GM23338 (cell line): Measurements from ENCODE around the gene SEZ6. TPM values are rescaled to one million over a fixed set of nuclear protein-coding genes. Genes with fewer than 3 reads are reported as not detected.

Source experiments
- ATAC-seq: fragments of 200-7000 bp; cut with Tn5 transposase; 3 replicates; pipeline ENCODE4 v1.9.1; 2020
- DNase-seq: peaks from one replicate; pipeline ENCODE4 v3.0.0-alpha.2; 2015; ENCODE audit warnings: low spot score
- H2AFZ ChIP-seq: fragments of 200-600 bp; sonication (generic); 2 replicates; pipeline ENCODE4 v1.8.0; 2016; ENCODE audit warnings: antibody characterized with exemption, mild to moderate bottlenecking, moderate library complexity
- H3F3A ChIP-seq: fragments of 200-600 bp; sonication (generic); replicated peaks from 2 replicates; pipeline ENCODE4 v1.8.0; 2017; ENCODE audit warnings: antibody characterized with exemption, mixed run types, low read depth
- H3K27ac ChIP-seq: fragments of 200-600 bp; sonication (generic); 2 replicates; pipeline ENCODE4 v1.6.1; 2016; ENCODE audit warnings: low read depth
- H3K27me3 ChIP-seq: fragments of 200-600 bp; sonication (generic); 2 replicates; pipeline ENCODE4 v1.8.0; 2016; ENCODE audit warnings: mild to moderate bottlenecking, mixed run types, moderate library complexity; ENCODE audit not compliant: insufficient read depth
- H3K36me3 ChIP-seq: fragments of 200-600 bp; sonication (generic); 2 replicates; pipeline ENCODE4 v1.8.0; 2016; ENCODE audit warnings: mild to moderate bottlenecking; ENCODE audit not compliant: insufficient read depth
- H3K4me1 ChIP-seq: fragments of 200-600 bp; sonication (generic); 2 replicates; pipeline ENCODE4 v1.8.0; 2016; ENCODE audit warnings: mild to moderate bottlenecking, moderate library complexity; ENCODE audit not compliant: insufficient read depth
- H3K4me2 ChIP-seq: fragments of 200-600 bp; sonication (generic); 2 replicates; pipeline ENCODE4 v1.7.1; 2017; ENCODE audit warnings: mixed run types
- H3K4me3 ChIP-seq: fragments of 200-600 bp; sonication (generic); 2 replicates; pipeline ENCODE4 v1.6.1; 2016; ENCODE audit warnings: mixed run types
- H3K79me2 ChIP-seq: fragments of 200-600 bp; sonication (generic); replicated peaks from 2 replicates; pipeline ENCODE4 v1.8.0; 2017; ENCODE audit warnings: mild to moderate bottlenecking; ENCODE audit not compliant: insufficient read depth
- H3K9me2 ChIP-seq: fragments of 200-600 bp; sonication (generic); 2 replicates; pipeline ENCODE4 v1.8.0; 2017; ENCODE audit not compliant: insufficient read depth
- H4K20me1 ChIP-seq: fragments of 200-600 bp; sonication (generic); replicated peaks from 2 replicates; pipeline ENCODE4 v1.8.0; 2017; ENCODE audit warnings: mild to moderate bottlenecking; ENCODE audit not compliant: insufficient read depth
- H3K27ac Mint-ChIP-seq: 2 replicates; pipeline ENCODE4 v1.8.0; 2020; ENCODE audit warnings: inconsistent platforms, mild to moderate bottlenecking, moderate library complexity, mixed read lengths
- H3K27me3 Mint-ChIP-seq: 3 replicates; pipeline ENCODE4 v1.8.0; 2022; ENCODE audit warnings: low read depth, mild to moderate bottlenecking, moderate library complexity, mixed read lengths, inconsistent platforms; ENCODE audit not compliant: insufficient read depth, poor library complexity
- H3K36me3 Mint-ChIP-seq: 3 replicates; pipeline ENCODE4 v1.8.0; 2021; ENCODE audit warnings: low read depth, mild to moderate bottlenecking, inconsistent platforms, moderate library complexity, mixed read lengths
- H3K4me1 Mint-ChIP-seq: 3 replicates; pipeline ENCODE4 v1.8.0; 2020; ENCODE audit warnings: mild to moderate bottlenecking, inconsistent platforms, mixed read lengths
- H3K4me3 Mint-ChIP-seq: 3 replicates; pipeline ENCODE4 v1.8.0; 2021; ENCODE audit warnings: moderate library complexity, mild to moderate bottlenecking, inconsistent platforms, mixed read lengths
- H3K9me3 Mint-ChIP-seq: 3 replicates; pipeline ENCODE4 v1.8.0; 2020; ENCODE audit warnings: moderate library complexity, mild to moderate bottlenecking, inconsistent platforms, mixed read lengths
- CREB1 ChIP-seq: fragments of 250-450 bp; sonication (Bioruptor Pico); IDR thresholded peaks from 2 replicates; pipeline ENCODE4 v1.5.0; 2020; ENCODE audit warnings: low read depth, mild to moderate bottlenecking, moderate library complexity
- CTCF ChIP-seq, 2 experiments: fragments of 200-600 bp in 1 of 2; sonication (generic) in 1 of 2; conservative IDR thresholded peaks; 2 replicates each; pipeline versions ENCODE4 v1.5.1 to v1.6.1; 2016 to 2017; ENCODE audit warnings: antibody characterized with exemption in 2 of 2, low read depth in 2 of 2, mild to moderate bottlenecking in 2 of 2, moderate library complexity in 1 of 2
- ETS1 ChIP-seq: IDR thresholded peaks from 2 replicates; pipeline ENCODE4 v1.6.1; 2016; ENCODE audit warnings: antibody characterized with exemption
- EZH2 ChIP-seq: fragments of 200-600 bp; sonication (generic); IDR thresholded peaks from one replicate; pipeline ENCODE4 v1.8.0; 2017; ENCODE audit warnings: antibody characterized with exemption, mild to moderate bottlenecking, low read depth; ENCODE audit not compliant: unreplicated experiment
- EZH2phosphoT487 ChIP-seq: fragments of 200-600 bp; sonication (generic); IDR thresholded peaks from one replicate; pipeline ENCODE4 v1.8.1; 2018; ENCODE audit warnings: antibody characterized with exemption; ENCODE audit not compliant: unreplicated experiment
- JUNB ChIP-seq: IDR thresholded peaks from one replicate; pipeline ENCODE4 v1.6.1; 2016; ENCODE audit warnings: antibody characterized with exemption; ENCODE audit not compliant: unreplicated experiment
- NANOG ChIP-seq: IDR thresholded peaks from 2 replicates; pipeline ENCODE4 v1.6.1; 2016; ENCODE audit warnings: antibody characterized with exemption, borderline replicate concordance
- POLR2AphosphoS5 ChIP-seq: IDR thresholded peaks from 2 replicates; pipeline ENCODE4 v1.6.1; 2016; ENCODE audit warnings: antibody characterized with exemption, low read depth
- REST ChIP-seq: IDR thresholded peaks from one replicate; pipeline ENCODE4 v1.6.1; 2018; ENCODE audit warnings: antibody characterized with exemption; ENCODE audit not compliant: unreplicated experiment
- STAT1 ChIP-seq: IDR thresholded peaks from one replicate; pipeline ENCODE4 v1.6.1; 2016; ENCODE audit warnings: antibody characterized with exemption; ENCODE audit not compliant: unreplicated experiment
- ZNF114 ChIP-seq: fragments of 250-450 bp; sonication (Bioruptor Pico); IDR thresholded peaks from 2 replicates; pipeline ENCODE4 v1.5.0; 2020; ENCODE audit warnings: mild to moderate bottlenecking, moderate library complexity
- ZNF331 ChIP-seq: fragments of 250-450 bp; sonication (Bioruptor Pico); IDR thresholded peaks from 2 replicates; pipeline ENCODE4 v1.5.0; 2020; ENCODE audit warnings: low read depth, mild to moderate bottlenecking, moderate library complexity
- ZNF462 ChIP-seq: fragments of 250-450 bp; sonication (Bioruptor Pico); IDR thresholded peaks from 2 replicates; pipeline ENCODE4 v1.5.0; 2020; ENCODE audit warnings: mild to moderate bottlenecking, moderate library complexity
- polyA plus RNA-seq: library from polyadenylated mRNA; unstranded; fragments of >200 nt; fragmentation: Nextera tagmentation; extraction: Ambion mirVana; gene quantifications from 2 replicates; pipeline ENCODE4 v1.2.1, GENCODE V29; 2016
- total RNA-seq: library from RNA; depleted of rRNA; stranded (reverse); fragments of >200 nt; shearing (Covaris generic); gene quantifications from 2 replicates; pipeline ENCODE4 v1.2.3, GENCODE V29; 2014

SEZ6 gene
- total and polyA plus RNA-seq, 2 experiments from 2014 or later: 1.0 to 6.5 TPM

GRCh38 chr17:28989028-28989427 lies 16.8 kb downstream of the SEZ6 start:
- peaks cover 10% of the 10 kb centered on the region for H3K27me3 Mint-ChIP-seq
- no peaks in the 10 kb centered on the region for H4K20me1 ChIP-seq
- no peak overlapping the region for H3K27ac Mint-ChIP-seq
- ATAC-seq: no peak
- H3K9me2 ChIP-seq: no peaks in the 10 kb centered on the region
- no peak overlapping the region for H3K4me2 ChIP-seq
- no peak overlapping the region for H3K27ac ChIP-seq
- H3K4me3 ChIP-seq: no peak overlapping the region
- H3F3A ChIP-seq: peaks cover 5% of the 10 kb centered on the region; the same call in 1 of the 2 replicates
- H3K4me1 Mint-ChIP-seq: peaks cover 24% of the 10 kb centered on the region
- no peak overlapping the region for H3K4me3 Mint-ChIP-seq
- peaks cover 19% of the 10 kb centered on the region for H3K4me1 ChIP-seq
- DNase-seq: no peak
- no peak overlapping the region for H2AFZ ChIP-seq
- no peaks in the 10 kb centered on the region for H3K27me3 ChIP-seq
- no peak for TF ChIP-seq ZNF331 (CRISPR knock-in tag)
- no peak for TF ChIP-seq ZNF462
- TF ChIP-seq ETS1: no peak
- TF ChIP-seq JUNB: no peak
- no peak for TF ChIP-seq REST
- no peak for TF ChIP-seq NANOG
- no peak for TF ChIP-seq POLR2AphosphoS5
- no peak for TF ChIP-seq ZNF114 (CRISPR knock-in tag)
- no peak for TF ChIP-seq EZH2phosphoT487
- no peak for TF ChIP-seq STAT1
- TF ChIP-seq CREB1 (CRISPR knock-in tag): no peak
- no peak for TF ChIP-seq CTCF (conservative IDR thresholded peaks at IDR 0.05; ENCODE audit: low read depth in 2 of 2)
- TF ChIP-seq EZH2: no peak
- no peaks in the 10 kb centered on the region for H3K79me2 ChIP-seq
- no peaks in the 10 kb centered on the region; the same call in 2 of the 3 replicates for H3K36me3 Mint-ChIP-seq
- H3K9me3 Mint-ChIP-seq: peaks cover 2% of the 10 kb centered on the region; the same call in 1 of the 3 replicates
- H3K36me3 ChIP-seq: no peaks in the 10 kb centered on the region
